Measurements from ENCODE around the gene SLC19A1.

DNA sequence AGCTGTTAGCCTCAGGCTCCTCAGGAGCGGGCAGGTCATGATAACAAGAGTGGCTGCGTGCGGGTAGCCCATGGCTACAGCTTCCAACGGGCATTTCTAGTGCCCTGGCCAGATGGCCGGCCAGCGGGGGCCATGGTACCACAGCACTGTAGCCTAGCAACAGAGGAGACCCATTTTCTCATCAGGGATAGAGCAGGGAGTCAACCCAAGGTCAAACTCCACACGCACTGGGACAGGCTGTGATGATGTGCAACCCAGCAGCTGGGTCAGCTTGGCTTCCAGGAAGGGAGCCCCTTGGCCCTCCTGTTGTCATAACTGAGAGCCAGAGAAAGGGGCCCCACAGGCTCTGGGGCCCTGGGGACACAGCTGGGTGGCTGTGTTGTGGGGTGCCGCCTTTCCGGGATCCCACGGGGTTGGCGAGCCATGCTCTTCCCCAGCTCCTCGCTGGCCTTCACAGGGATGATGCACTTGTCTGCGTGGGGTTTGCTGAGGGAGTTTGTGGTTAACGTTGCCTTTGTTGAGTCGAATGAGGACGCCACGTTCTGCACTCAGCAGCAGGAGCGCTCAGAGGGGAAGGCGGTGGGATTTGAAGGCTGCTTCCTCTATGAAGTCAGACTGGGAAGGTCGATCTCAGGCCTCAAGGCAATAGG lies 91.0 kb downstream of the SLC19A1 start:
- TF ChIP-seq, protein P1, sequence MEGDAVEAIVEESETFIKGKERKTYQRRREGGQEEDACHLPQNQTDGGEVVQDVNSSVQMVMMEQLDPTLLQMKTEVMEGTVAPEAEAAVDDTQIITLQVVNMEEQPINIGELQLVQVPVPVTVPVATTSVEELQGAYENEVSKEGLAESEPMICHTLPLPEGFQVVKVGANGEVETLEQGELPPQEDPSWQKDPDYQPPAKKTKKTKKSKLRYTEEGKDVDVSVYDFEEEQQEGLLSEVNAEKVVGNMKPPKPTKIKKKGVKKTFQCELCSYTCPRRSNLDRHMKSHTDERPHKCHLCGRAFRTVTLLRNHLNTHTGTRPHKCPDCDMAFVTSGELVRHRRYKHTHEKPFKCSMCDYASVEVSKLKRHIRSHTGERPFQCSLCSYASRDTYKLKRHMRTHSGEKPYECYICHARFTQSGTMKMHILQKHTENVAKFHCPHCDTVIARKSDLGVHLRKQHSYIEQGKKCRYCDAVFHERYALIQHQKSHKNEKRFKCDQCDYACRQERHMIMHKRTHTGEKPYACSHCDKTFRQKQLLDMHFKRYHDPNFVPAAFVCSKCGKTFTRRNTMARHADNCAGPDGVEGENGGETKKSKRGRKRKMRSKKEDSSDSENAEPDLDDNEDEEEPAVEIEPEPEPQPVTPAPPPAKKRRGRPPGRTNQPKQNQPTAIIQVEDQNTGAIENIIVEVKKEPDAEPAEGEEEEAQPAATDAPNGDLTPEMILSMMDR (IDR thresholded peaks at IDR 0.05) = no peak
- no peak for TF ChIP-seq EP300 (IDR thresholded peaks at IDR 0.05)
